Uterus (tissue), 2 donors: ENCODE data around the gene ARHGEF40.

Source experiments
- CTCF ChIP-seq, 4 experiments: fragments of 200-600 bp in 2 of 4; fragments of 450-650 bp in 2 of 4; sonication (generic) in 2 of 4; IDR thresholded peaks; one replicate each; pipeline ENCODE4 v1.5.1; 2016 to 2019; ENCODE audit warnings: antibody characterized with exemption in 4 of 4, mild to moderate bottlenecking in 2 of 4, moderate library complexity in 1 of 4
- POLR2A ChIP-seq, 2 donors: fragments of 450-650 bp; IDR thresholded peaks; one replicate each; pipeline ENCODE4 v1.6.1; 2016; ENCODE audit warnings: antibody characterized with exemption in 2 of 2, mild to moderate bottlenecking in 1 of 2, moderate library complexity in 1 of 2

GRCh38 chr14:21063479-21063878, 6.6 kb upstream of the ARHGEF40 start:
- TF ChIP-seq CTCF (IDR thresholded peaks at IDR 0.05) (no peak), POLR2A (IDR thresholded peaks at IDR 0.05) (no peak)
